Panc1 (cell line): ENCODE results near the gene EGFR. TPM values are rescaled to one million over a fixed set of nuclear protein-coding genes. Genes with fewer than 3 reads are reported as not detected.
A peak's percentile ranks its signal among the peaks of the same experiment; 100 is the strongest.

Experiments used
- ATAC-seq: fragments of 200-7000 bp; cut with Tn5 transposase; 2 replicates; pipeline ENCODE4 v1.9.1; 2020; ENCODE audit warnings: mild to moderate bottlenecking, moderate library complexity
- BruUV-seq: library from RNA; stranded (reverse); fragments of 400-500 nt; replicated peaks from 2 replicates; lab custom pipeline; 2021; lab: Mats Ljungman, UMichigan
- CTCF ChIA-PET: fragments of 300-600 bp; sonication (Branson Sonifier 250); formaldehyde crosslinking; loops from one replicate; lab custom pipeline; 2022; ENCODE audit warnings: antibody characterized with exemption; lab: Charles Lee
- POLR2A ChIA-PET: fragments of 300-600 bp; sonication (Branson Sonifier 250); formaldehyde crosslinking; loops from one replicate; lab custom pipeline; 2022; ENCODE audit warnings: antibody characterized with exemption; lab: Charles Lee
- DNase-seq: peaks from one replicate; pipeline ENCODE4 v3.0.0-alpha.2; 2010; ENCODE audit warnings: low read depth, low spot score
- H3K27ac ChIP-seq: 2 replicates; pipeline ENCODE4 v1.5.1; 2011; ENCODE audit warnings: mild to moderate bottlenecking, low read length, inconsistent platforms
- H3K27me3 ChIP-seq: fragments of 200-500 bp; sonication (Bioruptor generic); 2 replicates; pipeline ENCODE4 v1.6.0; 2014; ENCODE audit warnings: low read length, inconsistent platforms; ENCODE audit not compliant: control insufficient read depth, insufficient read depth
- H3K36me3 ChIP-seq: fragments of 200-500 bp; sonication (Bioruptor generic); 2 replicates; pipeline ENCODE4 v1.5.1; 2014; ENCODE audit warnings: inconsistent platforms, mild to moderate bottlenecking, low read length, moderate library complexity; ENCODE audit not compliant: control insufficient read depth, insufficient read depth
- H3K4me1 ChIP-seq: 2 replicates; pipeline ENCODE4 v1.5.1; 2011; ENCODE audit warnings: inconsistent platforms, mild to moderate bottlenecking, low read length, moderate library complexity; ENCODE audit not compliant: control insufficient read depth, insufficient read depth
- H3K4me3 ChIP-seq, 2 experiments: 2 replicates each; pipeline ENCODE4 v1.5.1; 2011 to 2012; ENCODE audit warnings: low read depth in 2 of 2, low read length in 2 of 2, mild to moderate bottlenecking in 2 of 2, inconsistent platforms in 1 of 2, moderate library complexity in 1 of 2
- H3K9me3 ChIP-seq: fragments of 200-500 bp; sonication (Bioruptor generic); 2 replicates; pipeline ENCODE4 v1.5.1; 2014; ENCODE audit warnings: low read depth, mild to moderate bottlenecking, inconsistent platforms, low read length, moderate library complexity; ENCODE audit not compliant: control insufficient read depth, insufficient read depth
- POLR2AphosphoS5 ChIP-seq: IDR thresholded peaks from 2 replicates; pipeline ENCODE4 v1.6.1; 2012; ENCODE audit warnings: mild to moderate bottlenecking, low read depth, low read length, moderate library complexity
- SIN3A ChIP-seq: IDR thresholded peaks from 2 replicates; pipeline ENCODE4 v1.6.1; 2012; ENCODE audit warnings: low read depth, mild to moderate bottlenecking, low read length, moderate library complexity, borderline replicate concordance; ENCODE audit not compliant: insufficient read depth
- TCF7L2 ChIP-seq: IDR thresholded peaks from 2 replicates; pipeline ENCODE4 v1.6.1; 2011; ENCODE audit warnings: mild to moderate bottlenecking, low read depth, low read length, inconsistent platforms
- in situ Hi-C: cut with HindIII; loops from 2 replicates; pipeline ENCODE4 v1.10.0; 2016; ENCODE audit warnings: low sequenced_read_pairs, low pct_unique_long_range_greater_than_20kb
- intact Hi-C: fragments of 100-400 bp; cut with micrococcal nuclease; formaldehyde crosslinking; loops from one replicate; pipeline ENCODE4 v1.10.0; 2022; ENCODE audit not compliant: unreplicated experiment
- total RNA-seq: library from RNA; stranded (reverse); gene quantifications from one replicate; pipeline ENCODE4 v1.2.1, GENCODE V29; 2021; ENCODE audit not compliant: unreplicated experiment
- TF ChIP-seq, protein P1 (sequence below): fragments of 450-650 bp; IDR thresholded peaks from 2 replicates; pipeline ENCODE4 v1.5.1; 2017; ENCODE audit warnings: mild to moderate bottlenecking
- TF ChIP-seq, protein P2 (sequence below), 2 experiments: IDR thresholded peaks; 2 replicates each; pipeline ENCODE4 v1.6.1; 2011 to 2012; ENCODE audit warnings: low read depth in 2 of 2, control low read depth in 1 of 2, low read length in 1 of 2, mild to moderate bottlenecking in 1 of 2, moderate library complexity in 1 of 2; ENCODE audit not compliant: insufficient read depth in 1 of 2

Gene EGFR
- total RNA-seq, 1 experiment from 2014 or later = 156 TPM

DNA sequence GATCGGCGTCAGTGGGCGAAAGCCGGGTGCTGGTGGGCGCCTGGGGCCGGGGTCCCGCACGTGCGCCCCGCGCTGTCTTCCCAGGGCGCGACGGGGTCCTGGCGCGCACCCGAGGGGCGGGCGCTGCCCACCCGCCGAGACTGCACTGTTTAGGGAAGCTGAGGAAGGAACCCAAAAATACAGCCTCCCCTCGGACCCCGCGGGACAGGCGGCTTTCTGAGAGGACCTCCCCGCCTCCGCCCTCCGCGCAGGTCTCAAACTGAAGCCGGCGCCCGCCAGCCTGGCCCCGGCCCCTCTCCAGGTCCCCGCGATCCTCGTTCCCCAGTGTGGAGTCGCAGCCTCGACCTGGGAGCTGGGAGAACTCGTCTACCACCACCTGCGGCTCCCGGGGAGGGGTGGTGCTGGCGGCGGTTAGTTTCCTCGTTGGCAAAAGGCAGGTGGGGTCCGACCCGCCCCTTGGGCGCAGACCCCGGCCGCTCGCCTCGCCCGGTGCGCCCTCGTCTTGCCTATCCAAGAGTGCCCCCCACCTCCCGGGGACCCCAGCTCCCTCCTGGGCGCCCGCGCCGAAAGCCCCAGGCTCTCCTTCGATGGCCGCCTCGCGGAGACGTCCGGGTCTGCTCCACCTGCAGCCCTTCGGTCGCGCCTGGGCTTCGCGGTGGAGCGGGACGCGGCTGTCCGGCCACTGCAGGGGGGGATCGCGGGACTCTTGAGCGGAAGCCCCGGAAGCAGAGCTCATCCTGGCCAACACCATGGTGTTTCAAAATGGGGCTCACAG is 1.1 kb downstream of the EGFR start:
- POLR2A ChIA-PET = interaction anchor here (0.6 to 0.7 kb wide), 2 partner anchors 91 to 318 kb away, joined by 4 to 6 read pairs; no protein-coding TSS in a partner anchor
- Histone ChIP-seq H3K27ac (peak overlapping the region; percentile 91), H3K4me3 (peak overlapping the region; percentile 74 to 85), H3K27me3 (no peaks in the 10 kb centered on the region), H3K4me1 (peaks cover 43% of the 10 kb centered on the region), H3K36me3 (no peaks in the 10 kb centered on the region), H3K9me3 (no peaks in the 10 kb centered on the region)
- DNase-seq (no peak), ATAC-seq (peak; percentile 7)
- TF ChIP-seq POLR2AphosphoS5 (no peak), TCF7L2 (no peak), SIN3A (no peak)
- TF ChIP-seq, protein P1, sequence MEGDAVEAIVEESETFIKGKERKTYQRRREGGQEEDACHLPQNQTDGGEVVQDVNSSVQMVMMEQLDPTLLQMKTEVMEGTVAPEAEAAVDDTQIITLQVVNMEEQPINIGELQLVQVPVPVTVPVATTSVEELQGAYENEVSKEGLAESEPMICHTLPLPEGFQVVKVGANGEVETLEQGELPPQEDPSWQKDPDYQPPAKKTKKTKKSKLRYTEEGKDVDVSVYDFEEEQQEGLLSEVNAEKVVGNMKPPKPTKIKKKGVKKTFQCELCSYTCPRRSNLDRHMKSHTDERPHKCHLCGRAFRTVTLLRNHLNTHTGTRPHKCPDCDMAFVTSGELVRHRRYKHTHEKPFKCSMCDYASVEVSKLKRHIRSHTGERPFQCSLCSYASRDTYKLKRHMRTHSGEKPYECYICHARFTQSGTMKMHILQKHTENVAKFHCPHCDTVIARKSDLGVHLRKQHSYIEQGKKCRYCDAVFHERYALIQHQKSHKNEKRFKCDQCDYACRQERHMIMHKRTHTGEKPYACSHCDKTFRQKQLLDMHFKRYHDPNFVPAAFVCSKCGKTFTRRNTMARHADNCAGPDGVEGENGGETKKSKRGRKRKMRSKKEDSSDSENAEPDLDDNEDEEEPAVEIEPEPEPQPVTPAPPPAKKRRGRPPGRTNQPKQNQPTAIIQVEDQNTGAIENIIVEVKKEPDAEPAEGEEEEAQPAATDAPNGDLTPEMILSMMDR = no peak
- TF ChIP-seq, protein P2, sequence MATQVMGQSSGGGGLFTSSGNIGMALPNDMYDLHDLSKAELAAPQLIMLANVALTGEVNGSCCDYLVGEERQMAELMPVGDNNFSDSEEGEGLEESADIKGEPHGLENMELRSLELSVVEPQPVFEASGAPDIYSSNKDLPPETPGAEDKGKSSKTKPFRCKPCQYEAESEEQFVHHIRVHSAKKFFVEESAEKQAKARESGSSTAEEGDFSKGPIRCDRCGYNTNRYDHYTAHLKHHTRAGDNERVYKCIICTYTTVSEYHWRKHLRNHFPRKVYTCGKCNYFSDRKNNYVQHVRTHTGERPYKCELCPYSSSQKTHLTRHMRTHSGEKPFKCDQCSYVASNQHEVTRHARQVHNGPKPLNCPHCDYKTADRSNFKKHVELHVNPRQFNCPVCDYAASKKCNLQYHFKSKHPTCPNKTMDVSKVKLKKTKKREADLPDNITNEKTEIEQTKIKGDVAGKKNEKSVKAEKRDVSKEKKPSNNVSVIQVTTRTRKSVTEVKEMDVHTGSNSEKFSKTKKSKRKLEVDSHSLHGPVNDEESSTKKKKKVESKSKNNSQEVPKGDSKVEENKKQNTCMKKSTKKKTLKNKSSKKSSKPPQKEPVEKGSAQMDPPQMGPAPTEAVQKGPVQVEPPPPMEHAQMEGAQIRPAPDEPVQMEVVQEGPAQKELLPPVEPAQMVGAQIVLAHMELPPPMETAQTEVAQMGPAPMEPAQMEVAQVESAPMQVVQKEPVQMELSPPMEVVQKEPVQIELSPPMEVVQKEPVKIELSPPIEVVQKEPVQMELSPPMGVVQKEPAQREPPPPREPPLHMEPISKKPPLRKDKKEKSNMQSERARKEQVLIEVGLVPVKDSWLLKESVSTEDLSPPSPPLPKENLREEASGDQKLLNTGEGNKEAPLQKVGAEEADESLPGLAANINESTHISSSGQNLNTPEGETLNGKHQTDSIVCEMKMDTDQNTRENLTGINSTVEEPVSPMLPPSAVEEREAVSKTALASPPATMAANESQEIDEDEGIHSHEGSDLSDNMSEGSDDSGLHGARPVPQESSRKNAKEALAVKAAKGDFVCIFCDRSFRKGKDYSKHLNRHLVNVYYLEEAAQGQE (IDR thresholded peaks at IDR 0.05; ENCODE audit: insufficient read depth in 1 of 2, low read depth in 2 of 2, low read length in 1 of 2) = no peak
- BruUV-seq = no TSS peak
- intact Hi-C loops (loop anchor here (5.0 to 10.0 kb wide), 3 partner anchors 52 to 235 kb away; no protein-coding TSS in a partner anchor), in situ Hi-C loops (no loop called here)
- CTCF ChIA-PET = interaction anchor here (0.6 to 1.1 kb wide), 2 partner anchors 50 to 1824 kb away, joined by 3 to 5 read pairs; no protein-coding TSS in a partner anchor

DNA sequence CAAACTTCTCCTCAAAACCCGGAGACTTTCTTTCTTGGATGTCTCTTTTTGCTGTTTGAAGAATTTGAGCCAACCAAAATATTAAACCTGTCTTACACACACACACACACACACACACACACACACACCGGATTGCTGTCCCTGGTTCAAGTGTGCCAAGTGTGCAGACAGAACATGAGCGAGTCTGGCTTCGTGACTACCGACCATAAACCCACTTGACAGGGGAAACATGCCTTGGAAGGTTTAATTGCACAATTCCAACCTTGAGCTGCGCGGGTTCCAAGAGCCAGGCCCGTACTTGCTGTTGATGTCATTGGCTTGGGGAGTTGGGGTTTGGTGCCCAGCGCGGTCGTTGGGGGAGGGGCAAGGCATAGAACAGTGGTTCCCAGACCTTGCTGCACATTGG is 1.7 kb downstream of the EGFR start:
- intact Hi-C loops = loop anchor here (5.0 to 10.0 kb wide), 2 partner anchors 52 to 234 kb away; no protein-coding TSS in a partner anchor
- Histone ChIP-seq H3K4me3 (peak overlapping the region; percentile 74 to 85), H3K9me3 (no peaks in the 10 kb centered on the region), H3K27ac (peak overlapping the region; percentile 91), H3K4me1 (peaks cover 47% of the 10 kb centered on the region), H3K36me3 (no peaks in the 10 kb centered on the region), H3K27me3 (no peaks in the 10 kb centered on the region)
- in situ Hi-C loops = no loop called here
- POLR2A ChIA-PET = interaction anchor here (0.6 to 0.7 kb wide), 4 partner anchors 75 to 318 kb away, joined by 4 to 6 read pairs (median 6); no protein-coding TSS in a partner anchor
- DNase-seq (no peak), ATAC-seq (no peak)
- no TSS peak for BruUV-seq
- CTCF ChIA-PET = interaction anchor here (0.6 to 1.1 kb wide), 4 partner anchors 50 to 1824 kb away, joined by 3 to 5 read pairs (median 4); no protein-coding TSS in a partner anchor
- TF ChIP-seq POLR2AphosphoS5 = no peak
